H1 (cell line): ENCODE data around the gene MLC1. TPM values are rescaled to one million over a fixed set of nuclear protein-coding genes. Genes with fewer than 3 reads are reported as not detected.
A peak's percentile ranks its signal among the peaks of the same experiment; 100 is the strongest.

Source experiments
- CTCF ChIA-PET: fragments of 300-600 bp; sonication (Branson Sonifier 250); formaldehyde crosslinking; loops from one replicate; lab custom pipeline; 2021; ENCODE audit not compliant: partially characterized antibody; lab: Charles Lee
- POLR2A ChIA-PET: fragments of 300-600 bp; sonication (Branson Sonifier 250); formaldehyde crosslinking; loops from one replicate; lab custom pipeline; 2021; ENCODE audit warnings: inconsistent platforms; ENCODE audit not compliant: partially characterized antibody; lab: Charles Lee
- DNase-seq, 2 experiments: peaks; one replicate each; pipeline versions ENCODE4 v3.0.0 to v3.0.0-alpha.2; 2010 to 2022; ENCODE audit warnings: low spot score in 2 of 2, low read depth in 1 of 2, mixed read lengths in 1 of 2
- FAIRE-seq: peaks from 2 replicates; lab custom pipeline; 2011; peaks lifted over from hg19 to GRCh38; lab: Jason Lieb, UNC
- H2AFZ ChIP-seq: 2 replicates; pipeline ENCODE4 v1.8.1; 2012; ENCODE audit warnings: low read length, inconsistent platforms
- H2AK5ac ChIP-seq: 2 replicates; pipeline ENCODE4 v1.6.1; 2013; ENCODE audit warnings: low read depth, low read length
- H2BK120ac ChIP-seq: replicated peaks from 2 replicates; pipeline ENCODE3; 2013; ENCODE audit warnings: low read depth, low read length, inconsistent platforms
- H2BK12ac ChIP-seq: 2 replicates; pipeline ENCODE4 v1.6.1; 2013; ENCODE audit warnings: low read depth, low read length
- H2BK15ac ChIP-seq: 2 replicates; pipeline ENCODE4 v1.6.1; 2013; ENCODE audit warnings: low read length
- H2BK20ac ChIP-seq: 2 replicates; pipeline ENCODE4 v1.6.1; 2013; ENCODE audit warnings: low read length
- H2BK5ac ChIP-seq: 2 replicates; pipeline ENCODE4 v1.6.1; 2013; ENCODE audit warnings: low read depth, low read length
- H3K14ac ChIP-seq: 2 replicates; pipeline ENCODE4 v1.6.1; 2013; ENCODE audit warnings: inconsistent platforms; ENCODE audit not compliant: insufficient read length
- H3K18ac ChIP-seq: 2 replicates; pipeline ENCODE4 v1.6.1; 2013; ENCODE audit warnings: low read length; ENCODE audit errors: extremely low read depth
- H3K23ac ChIP-seq: 2 replicates; pipeline ENCODE4 v1.6.1; 2013; ENCODE audit warnings: inconsistent platforms; ENCODE audit not compliant: insufficient read length
- H3K23me2 ChIP-seq: 2 replicates; pipeline ENCODE4 v1.6.1; 2013; ENCODE audit warnings: low read depth, low read length
- H3K27ac ChIP-seq: 2 replicates; pipeline ENCODE4 v1.6.1; 2011; ENCODE audit warnings: low read depth, low read length, inconsistent platforms
- H3K27me3 ChIP-seq, 4 experiments: replicated peaks in 1 of 4; 1 replicate in 1 of 4; 2 replicates in 3 of 4; pipeline versions ENCODE4 v1.6.1 to v1.8.1; 2011 to 2013; ENCODE audit warnings: low read length in 3 of 4, mild to moderate bottlenecking in 3 of 4, inconsistent platforms in 2 of 4, mixed read lengths in 2 of 4, moderate library complexity in 1 of 4; ENCODE audit not compliant: control insufficient read depth in 3 of 4, insufficient read depth in 3 of 4; ENCODE audit errors: extremely low read depth in 1 of 4
- H3K36me3 ChIP-seq, 4 experiments: 2 replicates each; pipeline versions ENCODE4 v1.6.1 to v1.8.1; 2011 to 2013; ENCODE audit warnings: mild to moderate bottlenecking in 4 of 4, low read length in 3 of 4, moderate library complexity in 2 of 4, control low read depth in 1 of 4, inconsistent platforms in 1 of 4; ENCODE audit not compliant: insufficient read depth in 4 of 4, control insufficient read depth in 2 of 4
- H3K4ac ChIP-seq: replicated peaks from 2 replicates; pipeline ENCODE3; 2013; ENCODE audit warnings: low read length, low read depth, mixed read lengths, inconsistent platforms; ENCODE audit not compliant: insufficient read length
- H3K4me1 ChIP-seq, 4 experiments: replicated peaks in 1 of 4; 1 replicate in 1 of 4; 2 replicates in 3 of 4; pipeline versions ENCODE4 v1.6.1 to v1.8.1; 2011 to 2013; ENCODE audit warnings: low read length in 3 of 4, inconsistent platforms in 2 of 4, mixed read lengths in 1 of 4; ENCODE audit not compliant: insufficient read depth in 4 of 4, control insufficient read depth in 3 of 4
- H3K4me2 ChIP-seq, 2 experiments: 2 replicates each; pipeline versions ENCODE4 v1.6.1 to v1.8.1; 2011 to 2013; ENCODE audit warnings: low read depth in 2 of 2, low read length in 2 of 2, control low read depth in 1 of 2, inconsistent platforms in 1 of 2, mild to moderate bottlenecking in 1 of 2; ENCODE audit not compliant: insufficient read depth in 1 of 2
- H3K4me3 ChIP-seq, 4 experiments: fragments of 200-600, 300-600 bp in 1 of 4; sonication (generic), shearing (Covaris generic), sonication (Bioruptor Twin) in 1 of 4; 2 replicates each; pipeline versions ENCODE4 v1.5.1 to v1.8.1; 2011 to 2016; ENCODE audit warnings: low read length in 4 of 4, low read depth in 3 of 4, control low read depth in 2 of 4, inconsistent platforms in 2 of 4, mild to moderate bottlenecking in 2 of 4, mixed read lengths in 1 of 4, moderate library complexity in 1 of 4; ENCODE audit not compliant: insufficient read depth in 2 of 4; ENCODE audit errors: extremely low read depth in 1 of 4
- H3K56ac ChIP-seq: replicated peaks from 2 replicates; pipeline ENCODE3; 2013; ENCODE audit warnings: low read depth, mild to moderate bottlenecking, mixed read lengths, low read length, inconsistent platforms; ENCODE audit not compliant: insufficient read length
- H3K79me1 ChIP-seq: 2 replicates; pipeline ENCODE4 v1.6.1; 2013; ENCODE audit warnings: low read depth, low read length, control low read depth
- H3K79me2 ChIP-seq, 2 experiments: 2 replicates each; pipeline versions ENCODE4 v1.6.1 to v1.8.1; 2012 to 2013; ENCODE audit warnings: low read length in 2 of 2, mild to moderate bottlenecking in 2 of 2, inconsistent platforms in 1 of 2; ENCODE audit not compliant: insufficient read depth in 2 of 2, control insufficient read depth in 1 of 2
- H3K9ac ChIP-seq, 4 experiments: replicated peaks in 1 of 4; 1 replicate in 1 of 4; 2 replicates in 3 of 4; pipeline versions ENCODE4 v1.6.1 to v1.8.1; 2011 to 2013; ENCODE audit warnings: low read depth in 3 of 4, low read length in 3 of 4, control low read depth in 2 of 4, mild to moderate bottlenecking in 2 of 4, moderate library complexity in 2 of 4, inconsistent platforms in 1 of 4; ENCODE audit errors: extremely low read depth in 1 of 4
- H3K9me3 ChIP-seq, 2 experiments: 2 replicates each; pipeline versions ENCODE4 v1.6.1 to v1.8.1; 2012 to 2013; ENCODE audit warnings: mild to moderate bottlenecking in 2 of 2, moderate library complexity in 2 of 2, control low read depth in 1 of 2, inconsistent platforms in 1 of 2, low read depth in 1 of 2, low read length in 1 of 2, mixed read lengths in 1 of 2; ENCODE audit not compliant: insufficient read depth in 2 of 2
- H4K20me1 ChIP-seq, 2 experiments: replicated peaks in 1 of 2; 2 replicates each; pipeline versions ENCODE3 to v1.8.1; 2011 to 2013; ENCODE audit warnings: inconsistent platforms in 2 of 2, low read length in 2 of 2, mild to moderate bottlenecking in 1 of 2; ENCODE audit not compliant: insufficient read depth in 2 of 2, control insufficient read depth in 1 of 2
- H4K5ac ChIP-seq: 2 replicates; pipeline ENCODE4 v1.6.1; 2013; ENCODE audit warnings: low read length, low read depth, mixed read lengths, inconsistent platforms; ENCODE audit not compliant: insufficient read length
- H4K8ac ChIP-seq: 2 replicates; pipeline ENCODE4 v1.8.0; 2013; ENCODE audit warnings: mild to moderate bottlenecking, moderate library complexity, low read length, inconsistent platforms; ENCODE audit not compliant: insufficient read depth; ENCODE audit errors: extremely low read depth
- H4K91ac ChIP-seq: replicated peaks from 2 replicates; pipeline ENCODE3; 2013; ENCODE audit warnings: low read length, mixed read lengths, inconsistent platforms; ENCODE audit not compliant: insufficient read length
- BRCA1 ChIP-seq: IDR thresholded peaks from 2 replicates; pipeline ENCODE4 v1.6.1; 2012; ENCODE audit warnings: low read depth, low read length, improper control_type of control experiment
- CREB1 ChIP-seq: IDR thresholded peaks from 2 replicates; pipeline ENCODE4 v1.6.1; 2012; ENCODE audit warnings: inconsistent platforms
- HDAC6 ChIP-seq: IDR thresholded peaks from one replicate; pipeline ENCODE4 v1.7.1; 2012; ENCODE audit warnings: low read depth, mild to moderate bottlenecking, inconsistent platforms, low read length, moderate library complexity
- SAP30 ChIP-seq: fragments of 300-600 bp; sonication (generic); IDR thresholded peaks from 2 replicates; pipeline ENCODE4 v1.7.1; 2012; ENCODE audit warnings: low read length, moderate library complexity, mild to moderate bottlenecking, inconsistent platforms; ENCODE audit not compliant: insufficient read depth, insufficient replicate concordance
- WGBS, 2 experiments: shearing (Covaris generic) in 1 of 2; methylation state at CpG; one replicate each; pipeline versions ENCODE4 v1.1.6 to v1.1.7; 2013 to 2015; ENCODE audit warnings: low lambda C conversion rate in 2 of 2, mixed read lengths in 2 of 2, inconsistent platforms in 1 of 2, low coverage in 1 of 2, missing lambda C conversion rate in 1 of 2; ENCODE audit not compliant: insufficient replicate concordance in 2 of 2, insufficient coverage in 1 of 2, insufficient read length in 1 of 2; ENCODE audit errors: extremely low coverage in 1 of 2, missing lambda C conversion rate in 1 of 2; 5-methylcytosine and 5-hydroxymethylcytosine counted together
- polyA plus RNA-seq, 7 experiments: library from polyadenylated mRNA; depleted of rRNA in 3 of 7; stranded (reverse) in 5 of 7; unstranded in 2 of 7; fragments of >200 nt in 5 of 7; fragments of 200-250 nt in 2 of 7; gene quantifications; 1 replicate in 5 of 7; 2 replicates in 1 of 7; 4 replicates in 1 of 7; pipeline versions ENCODE4 v1.2.1 to v1.2.3, GENCODE V29; 2011 to 2013; ENCODE audit warnings: missing spikeins in 2 of 7, mixed read lengths in 2 of 7
- total RNA-seq: library from RNA; stranded (reverse); fragmentation: NEBNext Ultra II Directional; extraction: Animal tissue kit (Norgen Biotek cat#: 25700); gene quantifications from 2 replicates; pipeline ENCODE4 v1.2.1, GENCODE V29; 2021
- TF ChIP-seq, protein P1 (sequence below): IDR thresholded peaks from 2 replicates; pipeline ENCODE4 v1.6.1; 2012; ENCODE audit warnings: inconsistent platforms

MLC1 gene
- total and polyA plus RNA-seq, 2 of the 8 experiments (the other 6 are each of a cell fraction or from before 2014, with no cell fraction given): 0.20 TPM; not detected in 1

DNA sequence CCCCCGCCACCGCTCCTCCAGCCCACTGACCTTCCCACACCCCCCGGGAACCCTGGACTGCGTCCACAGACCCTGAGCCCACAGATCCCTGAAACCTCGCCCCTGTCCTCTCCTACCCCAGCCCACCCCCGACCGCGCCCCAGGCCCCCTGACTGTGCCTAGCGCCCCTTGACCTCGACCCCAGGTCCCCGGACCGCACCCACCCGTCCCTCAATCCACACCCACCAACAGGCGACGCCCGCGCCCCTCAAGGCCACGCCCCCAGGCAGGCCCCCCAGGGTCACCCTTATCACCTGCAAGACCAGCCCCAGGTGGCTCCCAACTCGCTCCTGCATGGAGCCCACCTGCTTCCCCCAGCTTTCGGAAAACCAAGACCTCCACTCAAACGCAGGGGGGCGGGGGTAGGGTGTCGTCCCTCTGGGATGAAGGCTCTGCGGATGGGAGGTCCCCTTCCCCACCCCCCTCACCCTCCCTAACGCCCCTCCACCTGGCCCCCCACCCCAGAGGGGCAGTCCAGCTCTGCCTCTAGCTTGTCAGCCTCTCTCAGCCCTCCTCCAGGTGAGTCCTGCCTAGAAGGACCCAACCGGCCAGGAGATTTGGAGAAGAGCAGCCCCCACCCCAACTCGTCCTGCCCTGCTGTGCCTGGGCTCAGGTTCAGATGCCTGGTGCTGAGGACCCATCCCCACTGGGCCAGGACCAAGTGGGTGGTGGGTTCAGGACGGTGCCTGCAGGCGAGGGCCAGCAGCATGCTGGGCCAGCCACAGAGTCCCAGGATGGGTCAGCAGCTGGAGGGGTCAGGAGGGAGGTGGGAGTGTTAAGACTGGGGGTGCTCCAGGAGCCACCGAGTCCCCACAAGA, 69.5 kb downstream of the MLC1 start:
- Histone ChIP-seq H3K36me3 (no peaks in the 10 kb centered on the region), H2BK5ac (no peak overlapping the region), H2BK12ac (no peak overlapping the region; the same call in 1 of the 2 replicates), H2BK120ac (no peak overlapping the region), H3K27ac (no peak overlapping the region), H4K20me1 (peaks cover 0 to 3% of the 10 kb centered on the region in 2 experiments), H3K4ac (peak overlapping the region; percentile 38), H3K23ac (no peak overlapping the region), H3K79me1 (no peaks in the 10 kb centered on the region; the same call in 1 of the 2 replicates), H2AK5ac (no peak overlapping the region), H3K4me1 (peaks cover 0 to 20% (median 11%) of the 10 kb centered on the region in 4 experiments; a peak in 6 of 7 replicates), H3K23me2 (peaks cover 9% of the 10 kb centered on the region; the same call in 1 of the 2 replicates), H3K79me2 (no peaks in the 10 kb centered on the region), H2AFZ (no peak overlapping the region), H2BK15ac (no peak overlapping the region), H4K8ac (peak overlapping the region; percentile 51; the same call in 1 of the 2 replicates), H4K5ac (no peak overlapping the region), H3K9ac (no peak overlapping the region), H3K9me3 (peaks cover 0 to 9% of the 10 kb centered on the region in 2 experiments; a peak in 2 of 4 replicates), H4K91ac (no peak overlapping the region), H3K56ac (no peak overlapping the region), H3K14ac (no peak overlapping the region), H3K4me2 (peak overlapping the region in 1 of 2 experiments; percentile 78; a peak in 1 of 4 replicates), H3K18ac (no peak overlapping the region), H3K27me3 (peaks cover 18 to 54% (median 41%) of the 10 kb centered on the region in 4 experiments), H3K4me3 (no peak overlapping the region), H2BK20ac (no peak overlapping the region)
- CTCF ChIA-PET: interaction anchor here (0.6 to 2.5 kb wide), 8 partner anchors 9 to 85 kb away, joined by 3 to 13 read pairs (median 6); no protein-coding TSS in a partner anchor
- POLR2A ChIA-PET: no interaction called here
- TF ChIP-seq, protein P1, sequence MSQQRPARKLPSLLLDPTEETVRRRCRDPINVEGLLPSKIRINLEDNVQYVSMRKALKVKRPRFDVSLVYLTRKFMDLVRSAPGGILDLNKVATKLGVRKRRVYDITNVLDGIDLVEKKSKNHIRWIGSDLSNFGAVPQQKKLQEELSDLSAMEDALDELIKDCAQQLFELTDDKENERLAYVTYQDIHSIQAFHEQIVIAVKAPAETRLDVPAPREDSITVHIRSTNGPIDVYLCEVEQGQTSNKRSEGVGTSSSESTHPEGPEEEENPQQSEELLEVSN: no peak
- TF ChIP-seq BRCA1 (no peak), SAP30 (no peak), CREB1 (no peak), HDAC6 (no peak)
- DNase-seq: peak in 1 of 2 experiments; percentile 52
- no peak for FAIRE-seq
- 54% methylated on average over 11 of the region's 30 CpGs; no CpG with 5 or more reads in 1 of the 2 experiments for WGBS, 2 experiments
